GM21381 (cell line): Measurements from ENCODE around the gene GULP1.

ENCODE experiments used
- ATAC-seq: cut with Tn5 transposase; IDR thresholded peaks from one replicate; pipeline ENCODE4 v1.9.1; 2021; ENCODE audit warnings: mild to moderate bottlenecking, moderate library complexity; ENCODE audit not compliant: unreplicated experiment

Gene GULP1

DNA sequence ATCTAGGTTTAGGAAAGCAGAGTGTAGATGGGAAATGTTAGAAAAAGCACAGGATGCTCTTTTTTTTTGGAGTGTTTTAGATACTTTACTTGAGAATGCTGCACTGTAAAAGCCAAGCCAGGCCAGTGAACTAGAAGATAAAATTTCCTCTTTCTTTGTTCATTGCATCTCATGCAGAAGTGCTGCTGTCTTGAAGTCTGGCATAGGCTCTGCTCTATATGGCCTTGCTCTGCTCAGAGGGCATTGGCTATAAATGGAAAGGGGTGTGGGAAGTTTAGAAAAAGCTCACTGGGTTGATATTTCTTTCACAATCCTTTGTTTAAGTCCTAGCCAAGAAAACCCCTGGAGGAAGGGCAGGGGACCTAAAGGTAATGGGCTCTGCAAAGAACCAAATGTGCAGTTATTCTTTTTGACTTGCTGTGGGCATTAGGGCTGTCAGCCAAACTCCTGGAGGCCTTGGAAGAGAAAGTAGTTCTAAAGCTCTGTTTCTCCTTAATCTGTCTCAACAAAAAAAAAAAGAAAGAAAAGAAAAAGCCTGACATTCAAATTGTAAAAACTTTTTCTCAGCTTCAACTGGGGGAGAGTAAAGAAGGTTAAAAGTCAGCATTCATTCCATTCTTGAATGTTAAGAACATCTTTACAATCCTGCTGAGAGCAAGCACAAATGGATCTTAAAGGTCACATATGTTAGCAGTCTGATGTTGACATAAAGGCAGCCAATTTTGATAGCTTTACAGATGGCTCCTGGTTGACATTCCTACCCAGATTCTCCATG is 338.3 kb downstream of the GULP1 start:
- no peak for ATAC-seq

DNA sequence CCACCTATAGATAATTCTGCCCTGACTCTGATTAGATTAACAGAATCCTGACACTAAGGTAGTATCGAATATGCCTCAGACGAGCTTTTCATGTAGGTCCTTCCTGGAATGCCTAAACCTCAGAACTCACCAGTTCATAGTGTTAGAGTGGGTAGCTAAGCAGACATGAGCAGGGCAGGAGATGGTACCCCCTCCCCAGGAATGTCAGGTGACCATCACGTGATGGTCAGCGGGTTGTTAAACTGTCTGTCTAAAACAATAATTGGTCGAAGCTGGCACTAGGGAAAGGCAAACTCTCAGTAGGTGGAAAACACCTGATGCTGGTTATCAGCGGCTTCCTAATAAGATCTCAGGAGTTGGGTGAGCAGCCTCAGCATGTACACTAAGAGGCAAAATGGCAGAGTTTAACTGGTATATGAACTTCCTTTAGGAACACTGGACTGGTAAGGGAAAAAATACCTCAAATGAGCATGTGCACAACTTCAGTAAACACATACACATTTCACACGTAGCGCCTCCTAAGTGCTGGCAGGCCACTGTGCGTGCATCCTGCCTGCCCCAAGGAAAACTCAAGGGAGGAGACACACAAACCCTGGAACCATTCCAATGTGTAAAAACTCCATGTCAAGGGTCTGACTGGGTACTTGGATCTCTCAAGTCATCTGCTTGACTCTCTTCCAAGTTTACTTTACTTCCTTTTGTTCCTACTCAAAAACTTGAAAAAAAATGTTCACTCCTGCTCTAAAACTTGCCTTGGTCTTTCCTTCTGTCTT is 339.5 kb downstream of the GULP1 start:
- no peak for ATAC-seq

- no peak for ATAC-seq
These were observed 343.0 kb downstream of the GULP1 start for GRCh38 chr2:188634656-188635055.
